Small intestine (tissue), 7 donors: ENCODE measurements around the gene RNF157. TPM values are rescaled to one million over a fixed set of nuclear protein-coding genes. Genes with fewer than 3 reads are reported as not detected.

Source experiments
- DNase-seq, 2 donors: peaks; one replicate each; pipeline versions ENCODE4 v3.0.0 to v3.0.0-alpha.2; 2013
- FAIRE-seq: peaks from 2 replicates; lab custom pipeline; 2012; peaks lifted over from hg19 to GRCh38; lab: Jason Lieb, UNC
- H3K27ac ChIP-seq, 3 donors: one replicate each; pipeline ENCODE4 v1.5.1; 2013; ENCODE audit warnings: low read length in 2 of 3, mild to moderate bottlenecking in 2 of 3, control low read depth in 1 of 3, inconsistent platforms in 1 of 3, low read depth in 1 of 3, moderate library complexity in 1 of 3
- H3K27me3 ChIP-seq, 3 donors: one replicate each; pipeline ENCODE4 v1.6.1; 2013; ENCODE audit warnings: low read length in 3 of 3, inconsistent platforms in 1 of 3; ENCODE audit not compliant: control insufficient read depth in 3 of 3, insufficient read depth in 3 of 3
- H3K36me3 ChIP-seq, 3 donors: one replicate each; pipeline ENCODE4 v1.6.1; 2013; ENCODE audit warnings: low read length in 3 of 3, inconsistent platforms in 1 of 3, low read depth in 1 of 3, mild to moderate bottlenecking in 1 of 3, moderate library complexity in 1 of 3; ENCODE audit not compliant: control insufficient read depth in 3 of 3, insufficient read depth in 2 of 3
- H3K4me1 ChIP-seq, 3 donors: one replicate each; pipeline ENCODE4 v1.6.1; 2013; ENCODE audit warnings: low read length in 2 of 3, inconsistent platforms in 1 of 3, low read depth in 1 of 3, mild to moderate bottlenecking in 1 of 3, moderate library complexity in 1 of 3; ENCODE audit not compliant: control insufficient read depth in 3 of 3, insufficient read depth in 2 of 3
- H3K4me3 ChIP-seq, 3 donors: one replicate each; pipeline ENCODE4 v1.5.1; 2013; ENCODE audit warnings: low read length in 3 of 3, control low read depth in 1 of 3, inconsistent platforms in 1 of 3, low read depth in 1 of 3, mild to moderate bottlenecking in 1 of 3, moderate library complexity in 1 of 3
- H3K9me3 ChIP-seq, 2 donors: one replicate each; pipeline ENCODE4 v1.6.1; 2013; ENCODE audit warnings: low read depth in 1 of 2, low read length in 1 of 2; ENCODE audit not compliant: control insufficient read depth in 2 of 2, insufficient read depth in 1 of 2
- WGBS, 3 donors: extraction: QIAGEN DNeasy Blood & Tissue Kit; methylation state at CpG; one replicate each; pipeline ENCODE4 v1.1.7; 2013; 5-methylcytosine and 5-hydroxymethylcytosine counted together
- polyA plus RNA-seq, 4 donors: library from polyadenylated mRNA; stranded (reverse) in 3 of 4; unstranded in 1 of 4; fragments of 200-250 nt in 3 of 4; fragments of 120-200 nt in 1 of 4; gene quantifications; one replicate each; pipeline versions ENCODE4 v1.2.1 to v1.2.3, GENCODE V29; 2013
- donor health status: healthy with polysubstance abuse.
- donor health status: control.
- donor health status: control.
- donor health status: Bipolar disorder and iron deficiency.
- donor health status: healthy.

RNF157 gene
- polyA plus RNA-seq, 4 donors = 13.9 to 30.6 (median 21.6) TPM

DNA sequence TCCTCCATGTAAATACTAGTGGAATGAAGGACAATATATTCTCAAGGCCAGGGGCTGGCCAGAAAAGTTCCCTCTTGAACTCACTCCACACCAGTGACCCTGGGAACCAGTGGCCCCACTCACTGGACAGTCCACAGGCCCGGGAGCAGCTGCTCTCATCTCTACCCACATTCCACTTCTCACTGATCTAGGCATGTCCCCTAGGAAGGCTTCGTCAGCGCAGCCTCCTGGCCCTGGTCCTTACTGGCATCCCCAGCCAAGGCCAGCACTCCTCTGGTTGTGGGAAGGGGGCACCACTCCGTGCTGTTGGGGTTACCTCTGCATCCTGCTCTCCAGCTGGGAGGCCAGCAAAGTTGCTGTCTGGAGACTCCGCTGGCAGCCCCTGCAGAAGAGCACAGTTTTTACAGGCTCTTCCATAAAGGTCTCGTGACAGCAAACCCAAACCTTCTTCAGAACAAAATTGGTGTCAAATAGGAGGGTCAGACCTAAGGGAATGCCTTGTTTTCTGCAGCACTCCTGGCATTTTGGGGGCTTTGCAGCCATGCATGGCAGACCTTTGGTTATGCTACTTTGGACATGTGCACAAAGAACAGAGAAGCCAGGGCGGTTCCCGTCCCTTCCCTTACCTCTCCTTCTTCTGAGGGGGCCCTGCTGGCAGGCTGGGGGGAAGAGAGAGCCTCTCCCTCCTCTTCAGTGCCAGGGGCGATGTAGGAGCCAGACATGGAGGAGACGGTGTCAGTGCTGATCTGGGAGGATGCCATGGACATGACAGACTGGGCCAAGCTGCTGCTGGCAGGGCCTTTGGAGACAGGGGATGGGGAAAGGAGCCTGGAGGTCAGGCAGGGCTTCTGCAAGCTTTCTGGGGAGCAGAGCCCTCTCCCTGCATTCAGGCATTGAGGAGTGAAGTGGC lies 85.1 kb downstream of the RNF157 start:
- H3K4me1 ChIP-seq = peaks cover 0 to 6% (median 0%) of the 10 kb centered on the region in 3 donors
- no peak for FAIRE-seq
- WGBS, 3 donors = 87 to 93% (median 89%) methylated on average over 9 to 10 of the region's 10 CpGs

DNA sequence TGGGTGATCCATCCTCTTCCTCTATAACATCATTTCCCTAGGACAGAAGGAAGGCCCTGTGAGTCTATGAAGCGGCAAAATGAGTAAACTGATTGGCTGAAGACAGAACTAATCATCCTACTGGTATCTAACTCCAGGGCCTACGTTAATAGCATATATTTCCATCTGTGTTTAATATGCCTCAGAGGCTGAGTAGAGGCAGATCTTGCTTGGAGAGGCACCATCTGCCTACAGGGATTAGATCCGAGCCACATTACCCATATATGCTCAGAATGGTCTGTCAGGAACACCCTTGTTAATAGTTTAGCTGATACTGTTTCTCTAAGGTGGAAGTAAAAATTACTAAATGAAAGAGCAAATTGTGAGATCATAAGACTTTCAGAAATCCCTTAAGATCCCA lies 86.0 kb downstream of the RNF157 start:
- DNase-seq (no peak), FAIRE-seq (no peak)
- H3K4me3 ChIP-seq = no peak overlapping the region
- peaks cover 4 to 65% (median 25%) of the 10 kb centered on the region in 3 donors for H3K36me3 ChIP-seq
- no peaks in the 10 kb centered on the region for H3K27me3 ChIP-seq
- WGBS, 3 donors = 91 to 92% (median 91%) methylated on average over 3 of the region's 3 CpGs
- no peak overlapping the region for H3K27ac ChIP-seq
- H3K4me1 ChIP-seq = peaks cover 0 to 6% (median 0%) of the 10 kb centered on the region in 3 donors
- H3K9me3 ChIP-seq = no peaks in the 10 kb centered on the region

More for the DNA sequence above, 85.1 kb downstream of the RNF157 start:
- peaks cover 4 to 66% (median 26%) of the 10 kb centered on the region in 3 donors for H3K36me3 ChIP-seq
- no peak overlapping the region for H3K27ac ChIP-seq
- H3K4me3 ChIP-seq = no peak overlapping the region
- H3K27me3 ChIP-seq = no peaks in the 10 kb centered on the region
- no peaks in the 10 kb centered on the region for H3K9me3 ChIP-seq
- no peak for DNase-seq

DNA sequence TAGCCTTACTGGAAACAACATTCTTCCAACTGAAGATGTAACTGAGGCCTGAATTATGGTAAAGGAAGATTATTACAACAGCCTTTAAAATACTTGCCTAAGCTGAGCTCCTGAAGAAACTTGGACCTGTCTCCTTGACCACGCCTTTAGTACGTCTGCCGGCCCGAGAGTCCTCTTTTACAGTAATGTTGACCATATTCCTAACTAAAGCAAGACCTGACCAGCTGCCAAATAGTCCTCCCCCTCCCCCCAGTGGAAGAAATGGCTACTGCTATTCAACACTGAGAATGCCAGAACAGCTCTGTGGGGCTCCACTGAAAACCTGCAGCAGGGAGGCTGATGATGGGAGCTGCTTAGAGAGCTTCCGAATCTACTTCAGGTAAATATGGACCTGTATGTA lies 86.7 kb downstream of the RNF157 start:
- Histone ChIP-seq H3K9me3 (no peaks in the 10 kb centered on the region), H3K27me3 (no peaks in the 10 kb centered on the region), H3K36me3 (peaks cover 4 to 63% (median 21%) of the 10 kb centered on the region in 3 donors), H3K4me1 (peaks cover 0 to 6% (median 0%) of the 10 kb centered on the region in 3 donors), H3K4me3 (no peak overlapping the region), H3K27ac (no peak overlapping the region)
- 79 to 84% (median 80%) methylated on average over 5 of the region's 5 CpGs for WGBS, 3 donors
- DNase-seq (no peak), FAIRE-seq (no peak)

DNA sequence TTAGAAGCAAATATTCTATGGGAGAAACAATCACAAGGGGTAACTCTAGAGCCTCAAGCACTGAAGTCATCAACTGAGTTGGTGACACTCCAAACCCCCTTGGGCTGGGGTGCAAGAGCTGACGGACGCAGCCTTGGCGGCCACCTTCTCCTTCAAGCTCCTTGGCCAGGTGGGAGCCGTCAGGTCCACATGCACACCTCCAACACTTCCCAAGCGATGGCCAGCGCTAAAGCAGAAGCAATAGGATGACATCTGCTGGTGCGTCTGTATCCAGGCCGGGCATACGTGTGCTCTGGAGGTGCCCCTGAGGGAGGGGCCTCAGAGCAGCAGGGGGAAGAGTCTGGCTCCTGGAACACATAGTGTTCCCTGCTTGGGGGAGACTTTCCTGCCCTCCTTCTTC lies 87.1 kb downstream of the RNF157 start:
- Histone ChIP-seq H3K4me1 (peaks cover 0 to 6% (median 0%) of the 10 kb centered on the region in 3 donors), H3K27ac (no peak overlapping the region), H3K9me3 (no peaks in the 10 kb centered on the region), H3K27me3 (no peaks in the 10 kb centered on the region), H3K4me3 (no peak overlapping the region), H3K36me3 (peaks cover 4 to 59% (median 21%) of the 10 kb centered on the region in 3 donors)
- DNase-seq = no peak
- FAIRE-seq = no peak
- whole genome bisulfite sequencing, 3 donors = 92 to 96% (median 94%) methylated on average over 9 of the region's 9 CpGs

DNA sequence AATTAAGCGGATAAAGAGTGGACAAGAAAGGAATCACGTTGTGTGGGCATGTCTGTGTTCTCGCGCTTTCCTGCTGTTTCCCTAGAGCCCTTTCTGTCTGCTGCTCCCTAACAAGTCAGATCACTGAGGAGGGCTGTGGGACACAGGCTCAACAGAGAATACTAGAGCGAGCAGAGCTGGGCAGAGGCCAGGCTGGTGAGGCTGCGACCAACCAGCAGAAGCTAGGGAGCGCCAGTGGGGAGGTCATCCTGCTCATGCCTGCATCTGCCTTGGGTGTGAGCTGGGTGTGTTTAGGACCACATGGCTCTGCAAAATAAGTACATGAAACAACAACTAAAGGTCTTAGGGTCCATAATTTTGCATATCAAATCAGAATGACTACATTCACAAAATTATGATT lies 87.7 kb downstream of the RNF157 start:
- Histone ChIP-seq H3K4me1 (peaks cover 0 to 6% (median 0%) of the 10 kb centered on the region in 3 donors), H3K27me3 (no peaks in the 10 kb centered on the region), H3K27ac (no peak overlapping the region), H3K9me3 (no peaks in the 10 kb centered on the region), H3K4me3 (no peak overlapping the region), H3K36me3 (peaks cover 4 to 53% (median 20%) of the 10 kb centered on the region in 3 donors)
- FAIRE-seq (no peak), DNase-seq (no peak)
- 90 to 91% (median 91%) methylated on average over 7 of the region's 7 CpGs for WGBS, 3 donors

DNA sequence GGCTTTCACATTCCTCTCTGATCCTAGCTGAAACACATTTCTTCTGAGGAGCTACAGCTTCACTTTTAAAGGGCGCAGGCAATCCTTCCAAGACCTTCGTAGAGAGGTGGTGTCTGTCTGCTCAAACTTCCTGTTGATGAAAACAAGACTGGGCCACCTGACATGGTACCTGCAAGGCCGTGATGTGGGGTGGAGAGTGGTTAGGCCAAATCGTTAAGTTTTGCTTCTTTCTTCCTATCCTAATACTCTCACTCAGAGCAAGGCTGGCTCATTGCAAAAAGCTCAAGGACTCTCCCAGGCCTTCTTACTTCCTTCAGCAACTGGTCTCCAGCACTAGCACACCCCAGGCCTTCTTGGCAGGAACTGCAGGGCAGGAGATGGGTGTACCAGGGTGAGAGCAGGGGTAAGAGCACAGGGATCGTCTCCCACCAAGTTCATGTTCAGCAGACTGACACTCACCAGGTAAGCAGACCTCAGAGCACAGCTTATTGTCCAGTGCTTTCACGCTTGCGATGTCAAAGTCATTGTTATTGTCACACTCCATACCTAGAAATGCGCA lies 88.3 kb downstream of the RNF157 start:
- FAIRE-seq (no peak), DNase-seq (no peak)
- Histone ChIP-seq H3K4me3 (no peak overlapping the region), H3K9me3 (no peaks in the 10 kb centered on the region), H3K36me3 (peaks cover 4 to 56% (median 22%) of the 10 kb centered on the region in 3 donors), H3K4me1 (peaks cover 0 to 6% (median 0%) of the 10 kb centered on the region in 3 donors), H3K27ac (no peak overlapping the region), H3K27me3 (no peaks in the 10 kb centered on the region)
- 81 to 91% (median 89%) methylated on average over 8 of the region's 8 CpGs for WGBS, 3 donors

DNA sequence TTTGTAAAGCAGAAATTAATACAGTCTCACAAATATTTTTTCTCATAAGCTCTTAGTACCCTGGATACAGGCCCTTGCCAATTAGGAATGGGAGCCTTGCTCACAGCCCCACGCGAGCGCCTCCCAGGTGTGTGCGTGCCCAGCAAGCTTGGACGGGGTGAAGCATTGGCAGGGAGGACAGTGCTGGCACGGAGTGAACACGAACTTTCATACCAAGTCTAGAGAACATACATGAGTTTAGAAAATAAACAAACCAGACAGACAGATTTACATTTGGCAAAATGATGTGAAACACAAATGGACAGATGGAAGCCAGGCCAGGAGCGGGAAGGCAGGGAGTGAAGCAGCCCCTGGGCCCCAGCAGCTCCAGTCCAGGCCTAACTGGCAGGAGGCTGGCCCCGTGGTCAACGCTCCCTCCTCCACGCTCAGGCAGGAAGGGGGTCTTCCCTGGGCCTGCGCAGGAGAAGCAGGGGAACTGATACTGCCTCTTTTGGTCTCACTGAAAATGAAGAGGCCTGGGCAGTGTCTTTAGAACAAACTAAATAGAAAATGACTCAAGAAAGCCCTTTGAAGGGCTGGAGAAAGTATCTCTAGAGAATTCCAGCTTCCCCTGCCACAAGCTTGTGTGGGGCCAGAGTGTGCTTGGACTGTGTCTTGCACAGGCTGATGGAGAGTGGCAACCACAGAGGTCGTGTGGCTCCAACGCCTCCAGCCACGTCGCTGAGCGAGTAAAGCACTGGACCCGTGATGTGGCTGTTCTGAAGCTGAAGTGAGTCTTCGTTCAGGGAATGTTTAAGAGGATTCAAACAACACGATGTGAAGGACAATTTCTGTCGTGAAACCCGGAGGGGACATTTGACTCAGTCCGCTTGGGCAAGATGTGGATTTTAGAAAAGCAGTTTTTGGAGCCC lies 89.3 kb downstream of the RNF157 start:
- DNase-seq (no peak), FAIRE-seq (no peak)
- Histone ChIP-seq H3K4me1 (no peaks in the 10 kb centered on the region), H3K27ac (peak overlapping the region in 1 of 3 donors; percentile 33), H3K4me3 (no peak overlapping the region), H3K9me3 (no peaks in the 10 kb centered on the region), H3K36me3 (peaks cover 4 to 56% (median 22%) of the 10 kb centered on the region in 3 donors), H3K27me3 (no peaks in the 10 kb centered on the region)
- 84 to 91% (median 90%) methylated on average over 23 of the region's 23 CpGs for WGBS, 3 donors

DNA sequence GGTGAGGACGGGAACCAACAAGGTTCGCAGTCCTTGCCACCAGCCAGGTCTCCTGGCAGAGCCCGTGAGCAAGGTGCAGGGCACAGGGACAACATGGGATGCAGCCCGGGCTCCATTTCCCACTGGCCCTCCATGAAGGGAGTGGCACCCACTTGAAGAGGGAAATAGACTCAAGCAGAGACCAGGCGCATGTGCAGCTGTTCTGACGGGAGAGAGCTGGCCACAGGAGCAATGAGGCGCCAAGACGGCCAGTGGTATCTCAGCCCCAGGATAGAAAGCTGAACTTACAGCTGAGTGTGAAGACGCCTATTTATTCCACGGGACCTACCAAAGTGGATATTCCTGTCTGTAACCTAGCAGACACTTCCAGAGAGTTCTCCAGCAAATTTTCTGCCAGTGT lies 91.1 kb downstream of the RNF157 start:
- Histone ChIP-seq H3K4me3 (no peak overlapping the region), H3K36me3 (peaks cover 4 to 52% (median 17%) of the 10 kb centered on the region in 3 donors), H3K4me1 (no peaks in the 10 kb centered on the region), H3K9me3 (no peaks in the 10 kb centered on the region), H3K27ac (no peak overlapping the region), H3K27me3 (no peaks in the 10 kb centered on the region)
- WGBS, 3 donors = 92 to 96% (median 94%) methylated on average over 10 of the region's 10 CpGs
- DNase-seq (no peak), FAIRE-seq (no peak)
